BE2C (cell line): ENCODE measurements around the gene NGEF.

Experiments used
- DNase-seq: peaks from one replicate; pipeline ENCODE4 v3.0.0-alpha.2; 2020
- H3K27me3 ChIP-seq: fragments of 250-450 bp; sonication (Bioruptor Pico); 2 replicates; pipeline ENCODE4 v1.5.1; 2020; ENCODE audit warnings: mild to moderate bottlenecking
- H3K36me3 ChIP-seq: fragments of 250-450 bp; sonication (Bioruptor Pico); 2 replicates; pipeline ENCODE4 v1.5.1; 2020; ENCODE audit warnings: mild to moderate bottlenecking
- H3K4me1 ChIP-seq: fragments of 250-450 bp; sonication (Bioruptor Pico); 2 replicates; pipeline ENCODE4 v1.5.1; 2020
- H3K4me3 ChIP-seq: 2 replicates; pipeline ENCODE4 v1.5.1; 2011; ENCODE audit warnings: low read depth, low read length
- H3K9me3 ChIP-seq: fragments of 250-450 bp; sonication (Bioruptor Pico); 2 replicates; pipeline ENCODE4 v1.5.1; 2020
- TF ChIP-seq, protein P1 (sequence below): IDR thresholded peaks from 2 replicates; pipeline ENCODE4 v1.5.1; 2012; ENCODE audit warnings: mild to moderate bottlenecking, low read depth, low read length

Gene NGEF

DNA sequence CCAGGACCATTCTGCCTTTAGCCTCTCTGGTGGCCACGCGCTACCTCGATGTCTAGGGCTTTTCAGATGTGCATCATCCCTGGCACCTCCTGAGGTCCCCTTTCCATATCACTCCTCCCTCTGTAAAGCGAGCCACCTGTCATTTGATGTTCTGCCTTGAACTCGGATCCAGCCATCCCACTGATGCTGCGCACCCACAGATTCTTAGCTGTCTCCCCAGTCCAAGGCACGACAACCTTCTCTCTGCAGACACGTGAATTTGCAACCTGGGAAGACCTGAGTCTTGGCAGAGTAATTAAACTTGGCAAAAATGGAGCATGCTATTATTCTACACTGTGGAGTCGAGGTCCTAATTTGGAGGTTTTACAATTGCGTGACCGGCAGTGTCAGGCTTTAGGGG lies 61.9 kb downstream of the NGEF start:
- peaks cover 3% of the 10 kb centered on the region; the same call in 1 of the 2 replicates for H3K27me3 ChIP-seq
- H3K9me3 ChIP-seq: no peaks in the 10 kb centered on the region
- no peak for DNase-seq
- H3K4me1 ChIP-seq: no peaks in the 10 kb centered on the region
- TF ChIP-seq, protein P1, sequence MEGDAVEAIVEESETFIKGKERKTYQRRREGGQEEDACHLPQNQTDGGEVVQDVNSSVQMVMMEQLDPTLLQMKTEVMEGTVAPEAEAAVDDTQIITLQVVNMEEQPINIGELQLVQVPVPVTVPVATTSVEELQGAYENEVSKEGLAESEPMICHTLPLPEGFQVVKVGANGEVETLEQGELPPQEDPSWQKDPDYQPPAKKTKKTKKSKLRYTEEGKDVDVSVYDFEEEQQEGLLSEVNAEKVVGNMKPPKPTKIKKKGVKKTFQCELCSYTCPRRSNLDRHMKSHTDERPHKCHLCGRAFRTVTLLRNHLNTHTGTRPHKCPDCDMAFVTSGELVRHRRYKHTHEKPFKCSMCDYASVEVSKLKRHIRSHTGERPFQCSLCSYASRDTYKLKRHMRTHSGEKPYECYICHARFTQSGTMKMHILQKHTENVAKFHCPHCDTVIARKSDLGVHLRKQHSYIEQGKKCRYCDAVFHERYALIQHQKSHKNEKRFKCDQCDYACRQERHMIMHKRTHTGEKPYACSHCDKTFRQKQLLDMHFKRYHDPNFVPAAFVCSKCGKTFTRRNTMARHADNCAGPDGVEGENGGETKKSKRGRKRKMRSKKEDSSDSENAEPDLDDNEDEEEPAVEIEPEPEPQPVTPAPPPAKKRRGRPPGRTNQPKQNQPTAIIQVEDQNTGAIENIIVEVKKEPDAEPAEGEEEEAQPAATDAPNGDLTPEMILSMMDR: no peak
- H3K4me3 ChIP-seq: no peak overlapping the region
- no peaks in the 10 kb centered on the region for H3K36me3 ChIP-seq

DNA sequence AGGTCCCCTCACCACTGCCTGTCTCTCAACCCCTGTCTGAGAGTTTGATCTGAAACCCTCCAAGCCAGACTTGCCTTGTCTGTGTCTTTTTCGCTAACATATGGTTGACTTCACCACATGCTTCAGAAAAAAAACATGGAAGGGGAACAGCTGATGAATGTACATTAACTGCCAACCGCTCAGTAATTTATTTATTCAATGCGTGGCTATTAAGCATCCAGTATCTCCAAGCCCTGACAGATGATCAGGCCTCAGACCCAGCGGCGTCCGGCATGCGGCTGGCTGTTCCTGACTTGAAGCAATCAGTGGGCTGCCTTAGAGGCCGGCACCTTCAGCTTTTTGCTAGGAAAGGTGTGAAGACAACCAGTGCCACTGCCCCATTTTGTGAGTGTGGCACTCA lies 62.3 kb downstream of the NGEF start:
- Histone ChIP-seq H3K4me1 (no peaks in the 10 kb centered on the region), H3K4me3 (no peak overlapping the region), H3K27me3 (peaks cover 3% of the 10 kb centered on the region; the same call in 1 of the 2 replicates), H3K9me3 (no peaks in the 10 kb centered on the region), H3K36me3 (no peaks in the 10 kb centered on the region)
- TF ChIP-seq, protein P1: no peak
- DNase-seq: no peak

DNA sequence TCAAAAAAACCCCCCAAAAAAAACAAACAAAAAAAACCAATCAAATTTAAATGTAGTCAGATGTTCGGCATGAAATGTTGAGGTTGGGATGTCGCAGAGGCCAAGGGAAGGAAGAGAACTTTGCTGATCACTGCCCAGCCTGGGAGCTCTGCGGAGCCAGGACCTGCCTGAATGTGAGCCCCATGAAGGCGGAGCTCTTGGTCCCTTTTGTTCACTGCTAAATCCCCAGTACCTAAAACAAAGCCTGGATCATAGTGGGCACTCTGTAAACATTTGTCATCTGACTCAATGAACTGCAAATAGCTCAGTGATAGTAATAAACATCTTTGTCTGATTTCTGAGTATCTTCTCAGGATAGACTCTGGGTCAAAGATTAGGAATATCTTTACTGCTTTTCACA lies 64.0 kb downstream of the NGEF start:
- Histone ChIP-seq H3K9me3 (no peaks in the 10 kb centered on the region), H3K36me3 (no peaks in the 10 kb centered on the region), H3K4me1 (no peaks in the 10 kb centered on the region), H3K27me3 (no peaks in the 10 kb centered on the region), H3K4me3 (no peak overlapping the region)
- no peak for DNase-seq
- TF ChIP-seq, protein P1: no peak

DNA sequence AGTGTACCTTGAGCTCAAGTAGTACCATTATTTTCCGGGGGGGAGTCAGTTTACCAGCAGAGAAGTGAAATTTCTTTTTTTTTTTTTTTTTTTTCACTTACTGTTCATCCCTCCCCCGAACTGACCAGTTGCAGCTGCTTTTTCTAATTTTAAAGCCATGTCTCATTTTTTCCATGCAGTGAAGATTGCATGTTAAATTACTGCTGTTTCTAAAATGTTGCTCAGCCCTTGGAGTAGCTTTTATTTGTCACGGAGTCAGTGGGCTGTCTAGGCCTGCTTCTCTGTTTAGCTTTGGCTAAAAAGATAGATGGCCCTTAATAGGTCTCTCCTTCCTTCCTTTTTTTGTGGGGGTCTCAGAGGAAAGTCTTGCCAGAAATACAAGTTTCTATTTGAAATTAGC lies 70.2 kb downstream of the NGEF start:
- H3K27me3 ChIP-seq: no peaks in the 10 kb centered on the region
- no peak for DNase-seq
- H3K9me3 ChIP-seq: no peaks in the 10 kb centered on the region
- TF ChIP-seq, protein P1: no peak
- no peaks in the 10 kb centered on the region; the same call in 1 of the 2 replicates for H3K4me1 ChIP-seq
- H3K36me3 ChIP-seq: no peaks in the 10 kb centered on the region
- no peak overlapping the region for H3K4me3 ChIP-seq

DNA sequence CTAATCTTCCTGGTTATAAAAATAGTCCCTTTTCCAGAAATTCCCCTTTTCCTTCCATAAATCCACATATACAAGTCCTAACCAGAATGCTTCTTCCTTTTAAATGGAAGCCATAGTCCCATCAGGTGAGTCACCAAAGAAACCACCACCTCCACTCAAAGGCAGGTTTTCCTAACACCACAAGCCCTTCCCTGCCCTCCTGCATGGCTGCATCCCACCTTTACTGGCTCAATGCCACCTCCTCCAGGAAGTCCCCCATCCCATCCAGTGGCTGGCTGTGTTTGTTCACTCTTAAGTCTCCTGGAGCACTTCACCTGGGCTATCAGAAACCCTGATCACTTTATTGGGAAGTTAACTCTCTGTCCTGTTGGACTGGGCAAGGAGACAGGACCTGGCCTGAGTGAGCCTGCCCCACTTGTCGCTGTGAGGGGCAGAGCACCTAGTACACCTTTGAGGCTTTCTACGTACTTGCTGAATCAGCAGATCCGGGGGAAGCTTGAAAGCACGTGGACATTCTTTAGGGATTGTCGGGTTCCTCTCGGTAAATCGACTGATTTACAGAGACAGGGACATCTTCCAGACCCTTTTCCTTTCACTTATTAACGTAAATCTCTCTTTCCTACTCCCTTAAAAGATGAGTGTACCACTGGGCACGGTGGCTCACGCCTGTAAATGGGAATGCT lies 71.0 kb downstream of the NGEF start:
- Histone ChIP-seq H3K36me3 (no peaks in the 10 kb centered on the region), H3K9me3 (no peaks in the 10 kb centered on the region), H3K4me3 (no peak overlapping the region), H3K4me1 (peaks cover under 1% of the 10 kb centered on the region), H3K27me3 (no peaks in the 10 kb centered on the region)
- no peak for DNase-seq
- TF ChIP-seq, protein P1: no peak

DNA sequence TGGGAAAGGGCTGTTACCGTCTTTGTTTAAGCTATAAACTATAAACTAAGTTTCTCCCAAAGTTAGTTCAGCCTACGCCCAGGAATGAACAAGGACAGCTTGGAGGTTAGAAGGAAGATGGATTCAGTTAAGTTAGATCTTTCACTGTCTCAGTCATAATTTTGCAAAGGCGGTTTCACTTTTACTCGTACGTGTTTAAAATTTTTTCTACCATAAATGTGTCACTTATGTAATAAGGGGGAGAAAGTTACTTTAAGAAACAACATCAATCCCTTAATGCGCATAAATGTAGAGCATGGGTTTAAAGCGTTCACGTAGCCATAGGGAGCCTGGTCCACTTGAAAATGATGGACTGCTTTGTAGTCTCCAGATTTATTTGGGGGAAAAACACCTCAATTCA lies 71.7 kb downstream of the NGEF start:
- DNase-seq: no peak
- no peak overlapping the region for H3K4me3 ChIP-seq
- H3K27me3 ChIP-seq: no peaks in the 10 kb centered on the region
- peaks cover 5% of the 10 kb centered on the region for H3K4me1 ChIP-seq
- H3K9me3 ChIP-seq: no peaks in the 10 kb centered on the region
- no peaks in the 10 kb centered on the region for H3K36me3 ChIP-seq
- TF ChIP-seq, protein P1: no peak
